Mammary epithelial cell (primary cell): ENCODE results near the gene ODAD3.

ENCODE experiments used
- EZH2 ChIP-seq: IDR thresholded peaks from 2 replicates; pipeline ENCODE4 v1.6.1; 2012; ENCODE audit warnings: low read length, inconsistent platforms, borderline replicate concordance
- TF ChIP-seq, protein P1 (sequence below), 2 donors: IDR thresholded peaks in 1 of 2; conservative IDR thresholded peaks in 1 of 2; 2 replicates each; pipeline ENCODE4 v1.5.1; 2011 to 2012; ENCODE audit warnings: inconsistent platforms in 2 of 2, low read length in 2 of 2, mild to moderate bottlenecking in 2 of 2, control low read depth in 1 of 2, low read depth in 1 of 2; ENCODE audit not compliant: insufficient read depth in 1 of 2; ENCODE audit errors: extremely low read depth in 1 of 2

DNA sequence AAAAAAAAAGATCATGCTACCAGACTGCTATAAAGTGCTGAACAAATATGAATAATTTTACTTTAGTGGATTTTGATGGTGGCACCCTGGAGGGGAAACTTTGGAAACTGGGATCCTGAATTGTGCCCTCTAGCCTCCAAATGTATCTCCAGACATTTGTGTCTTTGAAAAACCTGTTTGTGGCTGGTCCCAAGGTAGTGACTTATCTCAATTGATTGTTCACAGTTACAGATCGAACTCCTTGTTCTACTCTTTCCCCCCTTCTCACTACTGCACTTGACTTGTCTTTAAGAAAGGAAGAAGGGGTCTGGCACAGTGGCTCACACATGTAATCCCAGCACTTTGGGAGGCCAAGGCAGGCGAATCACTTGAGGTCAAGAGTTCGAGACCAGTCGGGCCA is 26.3 kb downstream of the ODAD3 start:
- TF ChIP-seq, protein P1, sequence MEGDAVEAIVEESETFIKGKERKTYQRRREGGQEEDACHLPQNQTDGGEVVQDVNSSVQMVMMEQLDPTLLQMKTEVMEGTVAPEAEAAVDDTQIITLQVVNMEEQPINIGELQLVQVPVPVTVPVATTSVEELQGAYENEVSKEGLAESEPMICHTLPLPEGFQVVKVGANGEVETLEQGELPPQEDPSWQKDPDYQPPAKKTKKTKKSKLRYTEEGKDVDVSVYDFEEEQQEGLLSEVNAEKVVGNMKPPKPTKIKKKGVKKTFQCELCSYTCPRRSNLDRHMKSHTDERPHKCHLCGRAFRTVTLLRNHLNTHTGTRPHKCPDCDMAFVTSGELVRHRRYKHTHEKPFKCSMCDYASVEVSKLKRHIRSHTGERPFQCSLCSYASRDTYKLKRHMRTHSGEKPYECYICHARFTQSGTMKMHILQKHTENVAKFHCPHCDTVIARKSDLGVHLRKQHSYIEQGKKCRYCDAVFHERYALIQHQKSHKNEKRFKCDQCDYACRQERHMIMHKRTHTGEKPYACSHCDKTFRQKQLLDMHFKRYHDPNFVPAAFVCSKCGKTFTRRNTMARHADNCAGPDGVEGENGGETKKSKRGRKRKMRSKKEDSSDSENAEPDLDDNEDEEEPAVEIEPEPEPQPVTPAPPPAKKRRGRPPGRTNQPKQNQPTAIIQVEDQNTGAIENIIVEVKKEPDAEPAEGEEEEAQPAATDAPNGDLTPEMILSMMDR (conservative IDR thresholded peaks at IDR 0.05 in 1 of 2, IDR thresholded peaks at IDR 0.05 in 1 of 2; ENCODE audit: extremely low read depth in 1 of 2, insufficient read depth in 1 of 2, low read depth in 1 of 2, low read length in 2 of 2), result no peak
- no peak for TF ChIP-seq EZH2
